Activated T-cell treated with anti-CD3 and anti-CD28 coated beads, Interleukin-2, amount 50 U/mL, for 72 hours (primary cell): Measurements from ENCODE around the gene RMND1. TPM values are rescaled to one million over a fixed set of nuclear protein-coding genes. Genes with fewer than 3 reads are reported as not detected.
"Not testable (repeated sequence)": the region's sequence is repeated elsewhere in the genome, so short reads cannot be mapped to it uniquely, and the experiment has no call there.

ENCODE experiments used
- ATAC-seq, 2 donors: fragments of 150-1000 bp; cut with Tn5 transposase; replicated peaks in 1 of 2; 2 replicates each; pipeline ENCODE4 v1.10.0; 2021; ENCODE audit warnings: moderate library complexity in 2 of 2, mild to moderate bottlenecking in 1 of 2
- DNase-seq, 2 donors: peaks; one replicate each; pipeline ENCODE4 v3.0.0; 2021 to 2022; ENCODE audit warnings: mixed read lengths in 1 of 2
- H3K27ac Mint-ChIP-seq: one replicate; pipeline ENCODE4 v1.8.0; 2022; ENCODE audit warnings: mild to moderate bottlenecking, moderate library complexity, mixed read lengths
- H3K27me3 Mint-ChIP-seq: one replicate; pipeline ENCODE4 v1.8.0; 2022; ENCODE audit warnings: low read depth, mixed read lengths
- H3K36me3 Mint-ChIP-seq, 2 donors: one replicate each; pipeline ENCODE4 v1.8.0; 2022; ENCODE audit warnings: mixed read lengths in 2 of 2, mild to moderate bottlenecking in 1 of 2; ENCODE audit not compliant: insufficient read depth in 2 of 2
- H3K4me1 Mint-ChIP-seq: one replicate; pipeline ENCODE4 v1.8.0; 2022; ENCODE audit warnings: low read depth, mixed read lengths
- H3K4me3 Mint-ChIP-seq, 2 donors: one replicate each; pipeline ENCODE4 v1.8.0; 2022; ENCODE audit warnings: mild to moderate bottlenecking in 2 of 2, mixed read lengths in 2 of 2, moderate library complexity in 2 of 2
- H3K9me3 Mint-ChIP-seq, 2 donors: one replicate each; pipeline ENCODE4 v1.8.0; 2022; ENCODE audit warnings: mixed read lengths in 2 of 2
- total RNA-seq, 2 donors: library from RNA; stranded (reverse); gene quantifications; one replicate each; pipeline ENCODE4 v1.2.3, GENCODE V29; 2022

The RMND1 gene
- total RNA-seq, 2 donors from 2014 or later = 22.7 to 26.6 TPM

DNA sequence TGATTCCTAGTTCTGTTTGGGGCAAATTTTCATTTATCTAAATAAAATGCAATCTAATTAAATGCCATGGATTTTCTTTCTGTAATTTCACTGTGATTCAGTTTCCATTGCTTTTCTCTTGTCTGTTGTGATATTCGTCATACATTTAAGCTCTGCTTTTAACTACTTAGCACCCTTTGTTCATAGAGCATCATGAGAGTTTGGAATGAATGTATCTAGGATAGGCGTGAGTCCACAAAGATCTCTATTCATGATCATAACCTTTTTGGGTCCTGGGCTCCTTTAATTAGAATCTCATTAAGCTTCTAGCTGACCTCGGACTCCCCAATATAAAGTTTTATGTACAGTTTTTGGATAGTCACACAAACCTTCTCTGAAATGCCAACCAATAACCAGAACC, 93.5 kb downstream of the RMND1 start:
- Mint-ChIP-seq H3K36me3 (peaks cover 0 to 5% of the 10 kb centered on the region in 2 donors), H3K4me1 (peaks cover 12% of the 10 kb centered on the region), H3K9me3 (no peaks in the 10 kb centered on the region), H3K27me3 (no peaks in the 10 kb centered on the region), H3K4me3 (no peak overlapping the region), H3K27ac (no peak overlapping the region)
- ATAC-seq (no peak), DNase-seq (no peak)

DNA sequence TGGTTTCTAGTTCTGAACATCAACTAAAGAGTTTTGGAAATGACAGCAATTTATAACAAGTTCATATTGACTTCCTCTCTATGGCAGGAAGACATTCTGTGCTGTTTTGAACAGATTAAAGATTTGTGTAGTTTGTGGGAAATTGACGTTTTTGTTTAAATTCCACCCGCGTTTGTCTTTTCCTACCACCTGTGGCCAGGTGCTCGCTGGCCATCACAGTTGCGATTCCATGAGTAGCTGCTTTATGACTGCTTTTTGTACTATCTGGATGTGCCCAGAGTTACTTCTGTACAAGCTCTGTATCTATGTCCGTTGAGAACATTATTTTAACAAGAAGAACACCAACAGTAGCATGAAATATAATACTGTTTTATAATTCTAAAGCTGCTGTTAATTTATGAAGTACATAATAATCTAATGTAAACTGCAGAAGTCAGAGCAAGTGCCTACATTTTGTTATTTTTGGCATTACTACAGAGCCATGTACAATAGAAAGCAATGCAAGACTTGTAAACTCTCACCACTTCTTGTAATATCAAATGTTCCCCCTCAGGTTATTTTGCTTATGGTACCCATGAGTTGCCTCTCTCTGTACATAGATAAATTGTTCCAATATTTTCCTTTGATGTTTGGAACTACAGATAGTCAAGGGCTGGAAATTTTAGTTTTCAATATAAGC, 94.0 kb downstream of the RMND1 start:
- Mint-ChIP-seq H3K4me3 (no peak overlapping the region), H3K9me3 (no peaks in the 10 kb centered on the region), H3K4me1 (peaks cover 12% of the 10 kb centered on the region), H3K36me3 (peaks cover 0 to 5% of the 10 kb centered on the region in 2 donors), H3K27ac (no peak overlapping the region), H3K27me3 (no peaks in the 10 kb centered on the region)
- no peak for ATAC-seq
- no peak for DNase-seq

DNA sequence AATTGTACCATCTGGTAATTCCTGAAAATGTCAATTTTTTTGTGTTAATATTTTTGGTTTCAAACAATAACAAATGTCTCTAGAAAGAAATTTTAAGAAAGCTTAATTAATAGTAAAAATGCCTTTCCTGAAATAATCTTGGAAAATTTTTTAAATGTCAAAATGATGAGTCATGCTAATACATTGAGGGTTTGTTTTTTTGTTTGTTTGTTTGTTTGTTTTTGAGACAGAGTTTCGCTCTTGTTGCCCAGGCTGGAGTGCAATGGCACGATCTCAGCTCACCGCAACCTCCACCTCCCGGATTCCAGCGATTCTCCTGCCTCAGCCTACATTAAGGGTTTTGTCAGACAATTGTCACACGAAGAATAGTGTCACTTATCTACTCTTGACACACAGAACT, 94.9 kb downstream of the RMND1 start:
- H3K9me3 Mint-ChIP-seq, DNase-seq, ATAC-seq, H3K27ac Mint-ChIP-seq, H3K4me3 Mint-ChIP-seq, H3K27me3 Mint-ChIP-seq, H3K36me3 Mint-ChIP-seq: not testable (repeated sequence)
- peaks cover 12% of the 10 kb centered on the region for H3K4me1 Mint-ChIP-seq

Other genes starting within 250 kb of the RMND1 start
- 10 to 100 TPM; 10.0 to 10.6 TPM for gene AKAP12, start 212.2 kb downstream of the RMND1 start, total RNA-seq
- gene ZBTB2, start 60.6 kb downstream of the RMND1 start, total RNA-seq = 10 to 100 TPM; 24.3 to 27.7 TPM
- not detected for gene CCDC170, start 41.9 kb upstream of the RMND1 start, total RNA-seq